ENCODE measurements around the gene BACE1-AS. TPM values are rescaled to one million over a fixed set of nuclear protein-coding genes. Genes with fewer than 3 reads are reported as not detected.
"Not testable (repeated sequence)": the region's sequence is repeated elsewhere in the genome, so short reads cannot be mapped to it uniquely, and the experiment has no call there.

The BACE1-AS gene
- total and polyA plus RNA-seq, 5 donors, result 6.6 to 10.5 (median 7.6) TPM

DNA sequence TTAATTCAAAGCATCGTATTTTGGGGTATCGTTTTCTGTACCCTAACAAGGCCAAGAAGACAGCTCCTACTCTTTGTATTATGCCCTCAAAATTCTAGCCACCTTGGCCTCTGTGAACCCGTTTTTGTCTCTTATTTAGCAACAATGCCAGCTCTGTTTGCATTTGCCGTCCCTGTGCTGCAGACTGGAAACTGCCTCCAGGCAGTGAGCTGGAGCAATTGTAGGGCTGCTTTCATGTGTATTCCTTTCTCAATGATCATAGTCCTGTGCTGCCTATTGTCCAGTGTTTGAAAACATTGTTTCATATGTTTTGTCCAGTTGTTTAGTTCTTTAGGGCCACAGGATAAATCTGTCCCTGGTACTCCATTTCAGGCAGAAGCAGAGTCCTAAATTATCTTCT, 19.9 kb upstream of the BACE1-AS start:
- Histone ChIP-seq H3K27me3 (ENCODE audit: control insufficient read depth, insufficient read depth) (no peaks in the 10 kb centered on the region), H3K4me3 (ENCODE audit: low read length) (no peak overlapping the region), H3K9me3 (ENCODE audit: control insufficient read depth, low read length) (no peaks in the 10 kb centered on the region), H3K4me1 (ENCODE audit: control insufficient read depth, insufficient read depth, low read length) (no peaks in the 10 kb centered on the region), H3K27ac (ENCODE audit: low read length) (no peak overlapping the region)
- intact Hi-C loops (cut with DNase I), result no loop called here
- WGBS, result 94% methylated on average over 4 of the region's 4 CpGs
- ATAC-seq (no peak), DNase-seq (no peak)

GRCh38 chr11:117272175-117272574, 19.0 kb upstream of the BACE1-AS start:
- intact Hi-C loops (cut with DNase I); H3K9me3 ChIP-seq (ENCODE audit: control insufficient read depth, low read length); H3K27ac ChIP-seq (ENCODE audit: low read length); H3K27me3 ChIP-seq (ENCODE audit: control insufficient read depth, insufficient read depth); ATAC-seq; H3K4me1 ChIP-seq (ENCODE audit: control insufficient read depth, insufficient read depth, low read length); H3K4me3 ChIP-seq (ENCODE audit: low read length); DNase-seq: not testable (repeated sequence)
- WGBS, result 96% methylated on average over 5 of the region's 5 CpGs

GRCh38 chr11:117273550-117274289, 17.4 kb upstream of the BACE1-AS start:
- Histone ChIP-seq H3K9me3 (ENCODE audit: control insufficient read depth, low read length) (no peaks in the 10 kb centered on the region), H3K4me3 (ENCODE audit: low read length) (no peak overlapping the region), H3K27ac (ENCODE audit: low read length) (no peak overlapping the region), H3K27me3 (ENCODE audit: control insufficient read depth, insufficient read depth) (no peaks in the 10 kb centered on the region), H3K4me1 (ENCODE audit: control insufficient read depth, insufficient read depth, low read length) (no peaks in the 10 kb centered on the region)
- no peak for ATAC-seq
- 75% methylated on average over 9 of the region's 9 CpGs for WGBS
- no peak for DNase-seq
- intact Hi-C loops (cut with DNase I), result no loop called here

DNA sequence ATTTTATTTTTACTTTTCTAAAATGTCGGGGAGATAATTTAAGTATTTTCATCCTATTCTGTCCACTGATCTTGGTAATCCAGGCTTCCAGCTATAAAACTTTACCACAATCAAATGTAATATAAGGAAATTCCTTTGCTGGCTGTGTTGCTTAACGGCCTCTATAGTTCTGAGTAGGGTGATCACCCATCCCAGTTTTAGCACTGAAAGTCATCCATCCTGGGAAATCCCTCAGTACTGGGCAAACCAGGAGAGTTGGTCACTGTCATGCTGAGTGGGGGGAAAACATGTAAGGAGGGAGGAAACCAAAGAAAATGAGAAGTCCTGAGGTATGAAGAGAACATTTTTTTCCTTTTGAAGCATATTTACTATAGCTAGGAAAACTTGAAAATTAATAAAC, 12.8 kb upstream of the BACE1-AS start:
- no peaks in the 10 kb centered on the region for H3K27me3 ChIP-seq (ENCODE audit: control insufficient read depth, insufficient read depth)
- no peaks in the 10 kb centered on the region for H3K4me1 ChIP-seq (ENCODE audit: control insufficient read depth, insufficient read depth, low read length)
- no peak for ATAC-seq
- H3K27ac ChIP-seq (ENCODE audit: low read length), result no peak overlapping the region
- whole genome bisulfite sequencing, result 87% methylated on average over 2 of the region's 2 CpGs
- intact Hi-C loops (cut with DNase I), result no loop called here
- H3K9me3 ChIP-seq (ENCODE audit: control insufficient read depth, low read length), result no peaks in the 10 kb centered on the region
- no peak overlapping the region for H3K4me3 ChIP-seq (ENCODE audit: low read length)
- no peak for DNase-seq

GRCh38 chr11:117279711-117280376, 11.3 kb upstream of the BACE1-AS start:
- Histone ChIP-seq H3K4me3 (ENCODE audit: low read length) (no peak overlapping the region), H3K9me3 (ENCODE audit: control insufficient read depth, low read length) (no peaks in the 10 kb centered on the region), H3K4me1 (ENCODE audit: control insufficient read depth, insufficient read depth, low read length) (no peaks in the 10 kb centered on the region), H3K27ac (ENCODE audit: low read length) (no peak overlapping the region), H3K27me3 (ENCODE audit: control insufficient read depth, insufficient read depth) (no peaks in the 10 kb centered on the region)
- ATAC-seq, result no peak
- WGBS, result 69% methylated on average over 4 of the region's 4 CpGs
- intact Hi-C loops (cut with DNase I), result no loop called here
- no peak for DNase-seq

- H3K27me3 ChIP-seq (ENCODE audit: control insufficient read depth, insufficient read depth), result no peaks in the 10 kb centered on the region
- peak in 1 of 2 donors; percentile 70 for ATAC-seq
- no peak for DNase-seq
- no peaks in the 10 kb centered on the region for H3K4me1 ChIP-seq (ENCODE audit: control insufficient read depth, insufficient read depth, low read length)
- intact Hi-C loops (cut with DNase I), result no loop called here
- H3K9me3 ChIP-seq (ENCODE audit: control insufficient read depth, low read length), result no peaks in the 10 kb centered on the region
- H3K27ac ChIP-seq (ENCODE audit: low read length), result no peak overlapping the region
- WGBS, result 65% methylated on average over 6 of the region's 6 CpGs
- no peak overlapping the region for H3K4me3 ChIP-seq (ENCODE audit: low read length)
Measured at GRCh38 chr11:117281159-117281558, 10.0 kb upstream of the BACE1-AS start.

GRCh38 chr11:117281869-117282268, 9.3 kb upstream of the BACE1-AS start:
- DNase-seq (no peak), ATAC-seq (peak in 1 of 2 donors; percentile 33)
- H3K27ac ChIP-seq (ENCODE audit: low read length), result no peak overlapping the region

GRCh38 chr11:117282956-117283355, 8.2 kb upstream of the BACE1-AS start:
- Histone ChIP-seq H3K4me1 (ENCODE audit: control insufficient read depth, insufficient read depth, low read length) (no peaks in the 10 kb centered on the region), H3K9me3 (ENCODE audit: control insufficient read depth, low read length) (no peaks in the 10 kb centered on the region), H3K27ac (ENCODE audit: low read length) (no peak overlapping the region), H3K4me3 (ENCODE audit: low read length) (no peak overlapping the region), H3K27me3 (ENCODE audit: control insufficient read depth, insufficient read depth) (no peaks in the 10 kb centered on the region)
- DNase-seq, result no peak
- intact Hi-C loops (cut with DNase I), result no loop called here
- ATAC-seq, result no peak
- WGBS, result 92% methylated on average over 3 of the region's 3 CpGs

More at GRCh38 chr11:117281869-117282268, 9.3 kb upstream of the BACE1-AS start:
- Histone ChIP-seq H3K4me1 (ENCODE audit: control insufficient read depth, insufficient read depth, low read length) (no peaks in the 10 kb centered on the region), H3K4me3 (ENCODE audit: low read length) (no peak overlapping the region), H3K27me3 (ENCODE audit: control insufficient read depth, insufficient read depth) (no peaks in the 10 kb centered on the region), H3K9me3 (ENCODE audit: control insufficient read depth, low read length) (no peaks in the 10 kb centered on the region)
- intact Hi-C loops (cut with DNase I), result no loop called here
- WGBS, result 96% methylated on average over 7 of the region's 7 CpGs

DNA sequence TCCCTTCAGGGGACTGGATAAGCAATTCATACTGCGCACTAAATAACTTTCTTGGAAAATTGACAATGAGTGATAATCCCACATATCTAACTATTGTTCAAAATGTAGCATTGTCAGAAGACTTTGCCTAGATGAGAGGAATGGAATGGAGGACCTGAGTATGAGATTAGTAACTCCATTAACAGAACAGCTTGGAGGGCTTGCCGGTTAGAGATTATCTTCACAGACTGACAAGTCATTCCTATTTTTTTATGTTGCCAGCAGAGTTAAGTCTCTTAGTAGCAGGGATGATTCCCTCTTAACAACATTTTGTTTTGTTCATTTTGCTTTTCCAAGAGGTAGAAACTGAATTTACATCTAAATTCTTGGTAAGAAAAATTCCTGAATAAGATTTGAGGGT, 7.1 kb upstream of the BACE1-AS start:
- Histone ChIP-seq H3K9me3 (ENCODE audit: control insufficient read depth, low read length) (no peaks in the 10 kb centered on the region), H3K4me1 (ENCODE audit: control insufficient read depth, insufficient read depth, low read length) (no peaks in the 10 kb centered on the region), H3K27me3 (ENCODE audit: control insufficient read depth, insufficient read depth) (no peaks in the 10 kb centered on the region), H3K4me3 (ENCODE audit: low read length) (no peak overlapping the region), H3K27ac (ENCODE audit: low read length) (no peak overlapping the region)
- intact Hi-C loops (cut with DNase I), result no loop called here
- DNase-seq (no peak), ATAC-seq (no peak)
- WGBS, result 85% methylated on average over 2 of the region's 2 CpGs

DNA sequence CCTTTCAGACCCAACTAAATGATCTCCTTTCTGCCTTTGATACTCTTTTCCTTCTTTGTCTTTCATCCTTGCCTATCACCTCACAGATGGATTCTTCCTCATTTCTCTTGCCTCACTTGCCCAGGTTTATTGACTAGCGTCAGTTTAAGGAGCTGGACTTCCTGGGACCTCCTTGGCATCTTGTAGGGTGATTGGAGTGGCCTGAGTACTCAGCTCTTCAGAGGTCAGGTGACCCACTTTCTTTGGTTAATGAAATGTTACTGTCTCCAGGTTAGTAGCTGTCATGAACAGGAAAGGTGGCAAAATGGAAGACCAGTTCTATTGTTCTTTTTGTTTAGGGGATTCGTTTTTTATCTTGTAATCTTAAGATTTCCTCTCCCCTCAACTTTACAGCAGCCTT, 4.6 kb upstream of the BACE1-AS start:
- no peaks in the 10 kb centered on the region for H3K4me1 ChIP-seq (ENCODE audit: control insufficient read depth, insufficient read depth, low read length)
- H3K9me3 ChIP-seq (ENCODE audit: control insufficient read depth, low read length), result no peaks in the 10 kb centered on the region
- WGBS, result 68% methylated on average over 2 of the region's 2 CpGs
- no peaks in the 10 kb centered on the region for H3K27me3 ChIP-seq (ENCODE audit: control insufficient read depth, insufficient read depth)
- no peak for ATAC-seq
- DNase-seq, result no peak
- H3K27ac ChIP-seq (ENCODE audit: low read length), result no peak overlapping the region
- intact Hi-C loops (cut with DNase I), result no loop called here
- no peak overlapping the region for H3K4me3 ChIP-seq (ENCODE audit: low read length)

DNA sequence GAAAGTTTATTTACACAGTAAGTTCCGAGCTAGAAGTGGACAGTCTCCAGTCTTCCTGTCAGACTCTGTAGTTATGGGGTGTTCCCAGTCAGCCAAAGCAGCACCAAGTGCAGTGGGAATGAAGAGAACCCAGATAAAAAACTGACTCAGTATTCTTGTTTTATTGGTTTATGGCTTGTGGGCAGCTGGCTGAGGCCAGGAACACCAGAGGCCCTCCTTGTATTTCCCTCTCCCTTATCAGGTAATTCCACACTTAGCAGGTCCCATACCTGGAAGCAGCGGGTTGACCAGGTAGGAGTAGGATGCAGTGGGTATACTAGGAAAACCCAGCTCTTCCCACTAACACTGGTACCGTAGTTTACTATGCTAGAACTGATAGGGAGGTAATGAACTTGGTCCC, 3.5 kb upstream of the BACE1-AS start:
- H3K4me3 ChIP-seq (ENCODE audit: low read length), result no peak overlapping the region
- H3K27me3 ChIP-seq (ENCODE audit: control insufficient read depth, insufficient read depth), result no peaks in the 10 kb centered on the region
- WGBS, result 90% methylated on average over 3 of the region's 3 CpGs
- no peaks in the 10 kb centered on the region for H3K4me1 ChIP-seq (ENCODE audit: control insufficient read depth, insufficient read depth, low read length)
- no peak overlapping the region for H3K27ac ChIP-seq (ENCODE audit: low read length)
- H3K9me3 ChIP-seq (ENCODE audit: control insufficient read depth, low read length), result no peaks in the 10 kb centered on the region
- no peak for ATAC-seq
- intact Hi-C loops (cut with DNase I), result no loop called here
- no peak for DNase-seq

Measured in right cardiac atrium (tissue), 5 donors.